ENCODE results near the gene ZSCAN4. TPM values are rescaled to one million over a fixed set of nuclear protein-coding genes. Genes with fewer than 3 reads are reported as not detected.

Gene ZSCAN4
- total and polyA plus RNA-seq, 9 of the 15 experiments (the other 6 are each of a cell fraction or from before 2014, with no cell fraction given), result not detected

DNA sequence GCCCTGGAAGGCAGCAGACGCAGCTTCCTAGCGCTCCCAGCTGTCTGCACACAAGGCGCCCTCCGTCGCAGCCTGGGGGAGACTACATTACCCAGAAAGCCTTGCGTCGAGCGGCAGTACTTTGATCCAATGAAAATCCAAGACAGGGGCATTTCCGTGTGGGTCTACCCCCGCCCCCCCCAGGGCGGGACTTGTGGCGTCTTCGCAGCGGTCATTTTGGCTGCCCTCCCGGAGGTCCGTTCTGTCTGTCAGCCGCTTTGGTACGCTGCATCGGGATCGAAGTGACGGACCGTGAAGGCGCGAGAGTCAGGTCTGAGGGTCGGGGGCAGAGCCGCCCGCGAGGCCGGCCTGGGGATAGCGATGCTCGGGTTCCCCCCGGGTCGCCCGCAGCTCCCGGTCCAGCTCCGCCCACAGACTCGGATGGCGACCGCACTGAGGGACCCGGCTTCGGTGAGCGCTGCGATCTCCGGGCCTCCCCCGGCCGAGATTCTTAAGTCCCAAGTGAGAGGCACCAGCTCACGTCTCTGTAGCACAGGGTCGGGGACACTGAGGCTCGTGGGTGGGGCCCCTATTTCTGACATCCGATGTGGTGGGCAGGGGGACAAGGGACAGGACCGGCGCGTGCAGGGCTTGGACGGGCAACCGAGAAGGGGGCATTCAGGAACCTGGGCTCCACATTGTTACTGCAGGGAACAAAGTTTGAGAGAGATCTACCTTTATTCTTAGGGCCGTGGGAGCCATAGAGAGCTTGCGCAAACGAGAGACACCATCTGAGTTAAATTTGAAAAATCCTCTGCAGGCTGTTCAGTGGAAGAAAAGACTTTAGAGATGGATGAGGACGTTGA, 35.5 kb upstream of the ZSCAN4 start, which contains the start of gene ZNF211 (continued):
- TF ChIP-seq, protein P1, sequence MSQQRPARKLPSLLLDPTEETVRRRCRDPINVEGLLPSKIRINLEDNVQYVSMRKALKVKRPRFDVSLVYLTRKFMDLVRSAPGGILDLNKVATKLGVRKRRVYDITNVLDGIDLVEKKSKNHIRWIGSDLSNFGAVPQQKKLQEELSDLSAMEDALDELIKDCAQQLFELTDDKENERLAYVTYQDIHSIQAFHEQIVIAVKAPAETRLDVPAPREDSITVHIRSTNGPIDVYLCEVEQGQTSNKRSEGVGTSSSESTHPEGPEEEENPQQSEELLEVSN (IDR thresholded peaks at IDR 0.05; ENCODE audit: borderline replicate concordance in 1 of 2, extremely low read depth in 1 of 2, insufficient read depth in 1 of 2, insufficient read length in 1 of 2, low read depth in 1 of 2, low read length in 1 of 2, poor library complexity in 1 of 2, severe bottlenecking in 1 of 2), result peak in 1 of 2 experiments; percentile 13
- TF ChIP-seq MCM7 (IDR thresholded peaks at IDR 0.05), result no peak
- no peak for TF ChIP-seq GATAD2B (IDR thresholded peaks at IDR 0.05; ENCODE audit: borderline replicate concordance)
- TF ChIP-seq POLR2B (IDR thresholded peaks at IDR 0.05; ENCODE audit: low read depth, partially characterized antibody), result peak; percentile 44
- peak; percentile 62 for TF ChIP-seq RBM25 (IDR thresholded peaks at IDR 0.05; ENCODE audit: low read depth, low read length, severe bottlenecking)
- TF ChIP-seq, protein P2, sequence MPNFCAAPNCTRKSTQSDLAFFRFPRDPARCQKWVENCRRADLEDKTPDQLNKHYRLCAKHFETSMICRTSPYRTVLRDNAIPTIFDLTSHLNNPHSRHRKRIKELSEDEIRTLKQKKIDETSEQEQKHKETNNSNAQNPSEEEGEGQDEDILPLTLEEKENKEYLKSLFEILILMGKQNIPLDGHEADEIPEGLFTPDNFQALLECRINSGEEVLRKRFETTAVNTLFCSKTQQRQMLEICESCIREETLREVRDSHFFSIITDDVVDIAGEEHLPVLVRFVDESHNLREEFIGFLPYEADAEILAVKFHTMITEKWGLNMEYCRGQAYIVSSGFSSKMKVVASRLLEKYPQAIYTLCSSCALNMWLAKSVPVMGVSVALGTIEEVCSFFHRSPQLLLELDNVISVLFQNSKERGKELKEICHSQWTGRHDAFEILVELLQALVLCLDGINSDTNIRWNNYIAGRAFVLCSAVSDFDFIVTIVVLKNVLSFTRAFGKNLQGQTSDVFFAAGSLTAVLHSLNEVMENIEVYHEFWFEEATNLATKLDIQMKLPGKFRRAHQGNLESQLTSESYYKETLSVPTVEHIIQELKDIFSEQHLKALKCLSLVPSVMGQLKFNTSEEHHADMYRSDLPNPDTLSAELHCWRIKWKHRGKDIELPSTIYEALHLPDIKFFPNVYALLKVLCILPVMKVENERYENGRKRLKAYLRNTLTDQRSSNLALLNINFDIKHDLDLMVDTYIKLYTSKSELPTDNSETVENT (CRISPR knock-in tag; IDR thresholded peaks at IDR 0.05), result 0 out of 2 replicates have a peak, but pooled peaks have one; percentile 19
- no peak for TF ChIP-seq ATF1 (CRISPR knock-in tag; IDR thresholded peaks at IDR 0.05)
- peak; percentile 87 for TF ChIP-seq ATF1 (tag; IDR thresholded peaks at IDR 0.05)
- TF ChIP-seq, protein P3, sequence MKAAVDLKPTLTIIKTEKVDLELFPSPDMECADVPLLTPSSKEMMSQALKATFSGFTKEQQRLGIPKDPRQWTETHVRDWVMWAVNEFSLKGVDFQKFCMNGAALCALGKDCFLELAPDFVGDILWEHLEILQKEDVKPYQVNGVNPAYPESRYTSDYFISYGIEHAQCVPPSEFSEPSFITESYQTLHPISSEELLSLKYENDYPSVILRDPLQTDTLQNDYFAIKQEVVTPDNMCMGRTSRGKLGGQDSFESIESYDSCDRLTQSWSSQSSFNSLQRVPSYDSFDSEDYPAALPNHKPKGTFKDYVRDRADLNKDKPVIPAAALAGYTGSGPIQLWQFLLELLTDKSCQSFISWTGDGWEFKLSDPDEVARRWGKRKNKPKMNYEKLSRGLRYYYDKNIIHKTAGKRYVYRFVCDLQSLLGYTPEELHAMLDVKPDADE (conservative IDR thresholded peaks at IDR 0.05; ENCODE audit: control insufficient read depth, low read depth, low read length), result peak; percentile 86
- no peak for TF ChIP-seq CBX8 (IDR thresholded peaks at IDR 0.05; ENCODE audit: borderline replicate concordance, extremely low read depth, low read depth, low read length, poor library complexity, severe bottlenecking)
- peak; percentile 35 to 36; a peak in 1 of 4 replicates for TF ChIP-seq NRF1 (conservative IDR thresholded peaks at IDR 0.05 in 1 of 2, IDR thresholded peaks at IDR 0.05 in 1 of 2)
- no peak for TF ChIP-seq NR2C2 (CRISPR knock-in tag; IDR thresholded peaks at IDR 0.05)
- TF ChIP-seq NR2C2 (tag; IDR thresholded peaks at IDR 0.05), result peak; percentile 82
- TF ChIP-seq ATF7 (IDR thresholded peaks at IDR 0.05), result peak; percentile 59; the same call in 1 of the 2 replicates
- TF ChIP-seq POLR2A (conservative IDR thresholded peaks at IDR 0.05), result peak; percentile 68; the same call in 1 of the 2 replicates
- 0 out of 4 replicates have a peak, but pooled peaks of 1 of the 2 experiments have one; percentile 31 for TF ChIP-seq FOXA3 (CRISPR knock-in tag; conservative IDR thresholded peaks at IDR 0.05 in 1 of 2, IDR thresholded peaks at IDR 0.05 in 1 of 2)
- peak in 2 of 3 experiments; percentile 62 to 82 for TF ChIP-seq YY1 (IDR thresholded peaks at IDR 0.05; ENCODE audit: borderline replicate concordance in 1 of 3, control insufficient read depth in 1 of 3, extremely low read depth in 1 of 3, insufficient read depth in 3 of 3, insufficient read length in 1 of 3, insufficient replicate concordance in 2 of 3, low read depth in 1 of 3, low read length in 2 of 3)
- TF ChIP-seq, protein P4, sequence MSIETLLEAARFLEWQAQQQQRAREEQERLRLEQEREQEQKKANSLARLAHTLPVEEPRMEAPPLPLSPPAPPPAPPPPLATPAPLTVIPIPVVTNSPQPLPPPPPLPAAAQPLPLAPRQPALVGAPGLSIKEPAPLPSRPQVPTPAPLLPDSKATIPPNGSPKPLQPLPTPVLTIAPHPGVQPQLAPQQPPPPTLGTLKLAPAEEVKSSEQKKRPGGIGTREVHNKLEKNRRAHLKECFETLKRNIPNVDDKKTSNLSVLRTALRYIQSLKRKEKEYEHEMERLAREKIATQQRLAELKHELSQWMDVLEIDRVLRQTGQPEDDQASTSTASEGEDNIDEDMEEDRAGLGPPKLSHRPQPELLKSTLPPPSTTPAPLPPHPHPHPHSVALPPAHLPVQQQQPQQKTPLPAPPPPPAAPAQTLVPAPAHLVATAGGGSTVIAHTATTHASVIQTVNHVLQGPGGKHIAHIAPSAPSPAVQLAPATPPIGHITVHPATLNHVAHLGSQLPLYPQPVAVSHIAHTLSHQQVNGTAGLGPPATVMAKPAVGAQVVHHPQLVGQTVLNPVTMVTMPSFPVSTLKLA (conservative IDR thresholded peaks at IDR 0.05), result peak in 1 of 2 experiments; percentile 38; a peak in 1 of 4 replicates
- TF ChIP-seq SRF (CRISPR knock-in tag; IDR thresholded peaks at IDR 0.05), result 0 out of 4 replicates have a peak, but pooled peaks of 1 of the 2 experiments have one; percentile 16
